ENCODE results near the gene CSNK2A3.
"Not testable (repeated sequence)": the region's sequence is repeated elsewhere in the genome, so short reads cannot be mapped to it uniquely, and the experiment has no call there.

The CSNK2A3 gene

DNA sequence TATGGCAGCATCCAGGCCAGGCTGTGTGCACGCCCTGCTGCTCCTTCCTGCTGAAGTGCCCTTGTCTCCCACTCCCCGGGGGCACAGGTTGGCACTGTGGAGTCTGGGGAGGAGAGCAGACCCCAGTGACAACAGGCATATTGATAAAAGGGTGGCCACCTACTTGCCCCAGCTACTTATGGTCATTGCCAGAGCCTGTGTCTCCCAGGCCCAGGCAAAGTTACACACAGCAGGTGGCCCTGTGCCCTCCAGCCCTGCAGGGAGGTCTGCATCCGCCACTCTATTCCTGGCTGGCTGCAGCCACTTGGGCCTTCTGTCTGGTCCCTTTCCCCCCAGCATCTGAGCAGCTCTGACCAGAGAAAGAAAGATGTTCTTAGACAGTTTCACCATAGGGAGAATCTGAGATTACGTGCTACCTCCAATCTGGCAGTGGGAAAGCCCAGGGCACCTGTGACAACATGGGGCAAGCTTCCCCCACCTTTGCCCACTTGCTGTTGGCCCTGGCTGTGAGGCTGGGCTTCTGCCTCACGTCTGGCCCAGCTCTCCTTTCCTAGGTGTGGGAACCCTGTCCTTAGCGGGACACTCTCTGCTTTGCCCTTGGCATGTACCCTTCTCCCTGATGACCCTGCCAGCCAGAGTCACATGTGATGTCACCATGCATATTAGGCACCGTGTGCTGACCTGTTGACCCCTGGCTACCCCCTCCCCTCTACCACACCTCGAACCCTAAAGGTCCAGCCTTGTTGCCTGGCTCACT is 25.3 kb upstream of the CSNK2A3 start:
- no peak for DNase-seq

DNA sequence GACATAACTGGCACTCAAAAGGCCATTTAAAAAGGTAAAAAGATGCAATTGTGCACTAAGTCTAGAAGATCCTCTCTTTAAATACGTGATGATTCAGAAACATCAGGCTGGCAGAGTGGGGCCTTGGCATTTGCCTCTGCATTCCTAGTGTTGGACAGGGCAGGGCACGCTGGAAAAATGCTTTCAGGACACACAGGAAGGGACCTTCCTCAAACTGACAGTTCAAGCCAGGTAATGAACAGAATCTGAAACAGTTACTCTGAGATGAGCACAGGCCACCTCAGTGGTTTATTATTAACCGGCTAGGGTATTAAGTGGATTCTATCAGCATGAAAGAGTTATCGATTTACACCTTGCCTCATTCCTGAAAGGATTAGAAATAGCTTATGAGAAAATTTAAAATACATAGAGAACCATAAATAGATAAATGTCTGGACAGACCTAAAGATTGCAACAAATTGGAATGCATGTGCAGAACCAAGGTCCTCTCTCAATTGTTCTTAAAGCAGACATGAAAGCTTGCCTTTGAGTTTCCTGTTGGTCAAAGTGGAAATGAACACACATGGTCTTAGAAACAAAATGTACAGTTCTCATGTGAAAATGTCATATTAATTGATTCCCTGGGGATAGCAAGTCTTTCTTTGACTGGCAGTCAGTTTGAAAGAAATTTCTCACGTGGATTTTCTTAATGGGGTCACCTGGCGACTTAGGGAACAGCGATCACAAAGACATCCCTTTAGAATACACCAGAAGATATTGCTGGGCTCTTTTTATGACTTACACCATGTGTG is 21.5 kb upstream of the CSNK2A3 start:
- no peak for DNase-seq

DNA sequence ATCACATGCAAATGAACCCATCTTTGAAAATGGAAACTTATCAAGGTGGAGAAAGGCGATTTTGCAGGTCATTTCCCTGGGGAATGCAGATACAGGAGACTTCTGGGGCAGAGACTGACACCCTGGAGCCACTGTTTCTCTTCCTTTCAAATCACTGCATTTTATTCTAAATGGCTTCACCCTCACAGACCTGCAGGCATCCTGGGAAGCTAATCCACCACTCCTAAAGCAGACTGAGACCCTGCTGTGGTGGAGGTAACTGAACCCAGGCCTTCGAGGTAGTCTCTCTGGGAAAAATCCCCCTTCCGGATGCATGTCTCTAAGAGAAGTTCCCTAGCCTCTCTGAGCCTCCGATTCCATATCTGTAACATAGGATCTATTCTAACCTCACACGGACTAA is 20.9 kb upstream of the CSNK2A3 start:
- no peak for DNase-seq

DNA sequence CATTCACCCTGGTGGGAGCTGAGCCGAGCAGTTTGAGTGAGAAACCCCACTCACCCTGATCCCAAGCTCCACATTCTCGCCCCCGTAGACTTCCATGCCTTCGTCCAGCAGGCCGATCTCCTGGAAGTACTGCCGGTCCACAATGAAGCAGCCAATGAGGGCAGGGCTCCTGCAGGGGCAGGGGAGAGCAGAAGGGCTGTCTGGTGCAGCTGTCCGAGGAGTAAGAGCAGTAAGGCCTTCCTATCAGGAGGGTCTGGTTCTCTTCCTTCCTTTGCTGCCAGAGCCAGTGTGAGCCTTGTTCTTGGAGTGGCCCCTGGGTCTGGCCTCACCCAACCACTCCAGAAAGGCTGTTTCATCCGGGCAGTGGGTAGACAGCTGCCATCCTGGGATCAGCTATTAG is 19.4 kb upstream of the CSNK2A3 start:
- no peak for DNase-seq

DNA sequence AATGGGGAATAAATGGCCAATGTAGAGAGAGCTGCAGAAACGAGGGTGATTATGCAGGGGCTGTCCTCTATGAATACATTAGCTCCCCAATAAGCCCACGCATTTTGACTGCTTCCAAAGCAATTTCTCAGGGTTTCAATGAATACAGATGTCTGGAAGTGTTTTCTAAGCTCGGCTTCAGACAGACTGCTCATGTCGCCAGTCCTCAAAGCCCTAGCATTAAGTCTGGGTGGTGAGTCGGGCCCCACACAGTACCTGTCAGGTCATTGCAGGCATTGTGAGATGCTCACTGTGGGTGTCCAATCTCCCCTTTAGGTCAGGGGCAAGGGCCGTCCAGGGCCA is 17.9 kb upstream of the CSNK2A3 start:
- no peak for DNase-seq

DNA sequence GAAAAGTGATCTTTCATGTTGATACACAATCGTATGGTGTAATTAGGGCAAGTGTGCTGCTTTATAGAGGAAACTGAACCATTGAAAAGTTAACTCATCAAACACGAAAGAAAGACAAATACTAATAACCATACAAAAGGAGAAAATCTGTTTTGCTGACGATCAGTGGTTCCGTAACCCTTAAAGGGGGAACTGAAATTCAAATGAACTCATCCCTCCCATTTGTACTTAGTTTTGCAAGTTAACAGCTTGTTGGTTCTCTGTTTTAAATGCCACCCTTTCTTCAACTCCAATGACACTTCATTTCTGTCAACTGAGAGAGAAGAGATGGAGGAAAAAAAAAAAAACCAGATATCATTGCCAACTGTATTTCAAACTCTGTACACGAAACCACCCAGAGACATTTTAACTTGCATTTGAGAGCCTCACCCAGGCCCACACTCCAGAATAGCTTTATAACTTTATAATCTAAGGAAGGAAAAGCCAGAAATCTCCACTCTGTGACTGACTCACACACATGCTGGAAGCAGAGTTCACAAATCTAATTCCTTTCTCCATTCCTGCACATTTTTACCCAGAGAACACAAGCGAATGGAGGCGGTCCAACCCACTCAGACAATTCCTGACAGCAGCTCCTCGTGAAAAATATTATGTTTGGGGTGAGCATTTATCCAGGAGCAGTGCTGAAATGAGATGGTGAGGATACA is 17.4 kb upstream of the CSNK2A3 start:
- DNase-seq: no peak

DNA sequence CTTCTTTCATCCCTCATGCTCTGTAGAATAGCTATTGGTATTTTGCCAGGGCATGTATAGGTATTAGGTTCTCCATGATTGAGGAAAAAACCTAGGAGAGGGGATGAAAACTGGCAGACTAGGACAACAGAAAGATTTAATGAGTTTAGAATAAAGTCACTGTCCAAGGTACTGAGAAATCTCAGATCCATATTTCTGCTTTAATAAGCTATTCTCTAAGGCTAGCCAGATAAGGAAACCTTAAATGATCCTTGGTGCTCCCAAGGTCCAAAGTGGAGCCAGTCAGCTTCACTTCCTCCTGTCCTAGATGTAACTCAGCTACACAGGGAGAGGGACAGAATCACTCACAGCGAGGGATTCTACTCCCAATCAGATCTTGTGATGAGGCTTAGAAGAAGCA is 13.7 kb upstream of the CSNK2A3 start:
- no peak for DNase-seq

DNA sequence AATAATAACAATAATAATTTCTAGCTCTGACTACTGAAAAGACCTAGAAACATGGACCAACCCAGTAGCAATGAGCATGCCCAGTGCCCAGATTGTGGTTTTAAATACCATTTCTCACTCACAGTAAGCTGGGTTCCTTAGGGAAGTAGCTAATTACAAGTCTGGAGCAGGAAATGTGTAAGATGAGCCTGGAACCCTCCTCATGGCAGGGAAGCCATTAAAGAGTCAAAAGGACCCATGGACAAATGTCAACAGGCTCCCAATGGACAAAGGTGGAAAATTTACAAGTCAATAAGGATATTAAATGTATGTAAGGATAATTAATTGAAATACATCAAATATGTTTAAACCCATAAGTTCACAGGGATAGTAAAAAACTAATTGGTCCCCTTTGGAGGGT is 10.6 kb upstream of the CSNK2A3 start:
- DNase-seq: no peak

DNA sequence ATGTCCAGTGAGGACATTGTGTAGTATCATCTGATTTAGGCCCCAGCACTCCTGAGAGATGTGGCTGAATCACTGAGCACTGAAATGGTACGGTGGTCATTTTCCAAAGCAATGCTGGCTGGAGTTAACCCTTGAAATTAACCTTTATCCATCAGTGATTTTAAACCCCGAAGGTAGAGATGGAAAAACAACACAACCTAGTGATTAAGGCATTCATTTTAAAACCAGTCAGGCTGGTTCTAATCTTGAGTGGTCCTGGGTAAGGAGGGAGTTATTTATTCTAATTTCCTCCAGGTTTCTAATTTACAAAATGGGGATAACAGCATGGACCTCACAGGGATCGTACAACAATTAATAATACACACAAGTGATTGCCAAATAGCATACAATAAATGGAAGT is 6.6 kb upstream of the CSNK2A3 start:
- DNase-seq: no peak

DNA sequence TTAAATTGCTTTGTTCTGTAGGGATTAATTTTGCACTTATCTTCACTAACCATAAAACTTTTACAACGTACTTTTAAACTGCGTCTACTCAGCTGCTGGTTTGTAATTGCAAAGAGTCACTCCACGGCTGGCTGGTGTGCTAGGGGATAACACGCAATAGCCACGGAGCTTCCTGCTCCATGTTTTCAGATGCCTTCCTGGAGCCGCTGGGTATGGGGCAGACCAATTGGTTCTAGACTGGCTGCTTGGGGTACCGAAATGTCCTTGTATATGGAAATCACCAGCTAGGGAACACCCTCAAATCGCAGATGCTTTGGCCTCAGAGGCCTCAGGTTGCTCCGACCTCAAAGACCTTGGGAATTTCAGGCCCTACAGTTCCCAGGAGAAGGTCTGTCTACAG is 3.8 kb upstream of the CSNK2A3 start:
- DNase-seq: no peak

DNA sequence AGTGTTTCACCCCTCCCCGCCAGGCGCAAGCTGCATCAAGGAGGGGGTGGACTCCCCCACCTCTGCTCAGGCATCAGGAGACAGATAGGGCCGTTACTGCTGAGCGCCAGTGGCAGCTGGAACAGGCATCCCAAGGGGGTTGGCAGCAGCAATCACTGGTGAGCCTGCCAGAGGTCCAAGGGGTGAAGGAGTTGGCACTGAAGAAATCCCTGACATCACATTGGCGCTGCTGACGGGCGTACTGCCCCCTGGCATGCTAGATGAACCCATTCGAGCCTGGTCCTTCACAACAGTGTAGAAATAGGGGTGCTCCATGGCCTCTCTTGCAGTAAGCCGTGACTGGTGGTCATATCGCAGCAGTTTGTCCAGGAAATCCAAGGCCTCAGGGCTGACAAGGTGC is 1.2 kb downstream of the CSNK2A3 start:
- not testable (repeated sequence) for DNase-seq

DNA sequence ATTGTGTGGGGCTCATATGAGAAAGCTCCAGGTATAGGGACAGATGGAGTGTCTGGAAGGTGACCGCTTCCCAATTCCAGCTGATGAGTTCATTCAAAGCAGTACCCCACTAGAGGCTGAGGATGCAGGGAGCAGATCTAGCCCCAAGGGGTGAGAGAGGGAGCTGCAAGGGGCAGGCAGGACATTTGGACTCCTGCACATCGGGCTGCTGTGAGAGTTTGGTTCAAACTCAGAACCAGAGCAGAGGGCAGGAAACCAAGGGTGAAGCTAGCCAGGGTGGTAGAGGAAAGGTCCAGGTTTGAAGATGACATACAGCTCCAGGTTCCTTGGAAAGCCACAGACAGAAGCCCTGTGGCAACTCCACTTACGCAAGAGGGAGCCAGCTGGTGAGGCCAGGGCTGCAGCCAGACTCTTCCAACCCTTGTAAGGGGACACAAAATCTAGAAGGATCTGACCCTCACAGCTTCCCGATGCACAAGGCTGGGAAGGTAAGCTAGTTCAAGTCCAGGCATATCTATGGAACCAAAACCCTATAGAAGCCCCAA is 1.9 kb downstream of the CSNK2A3 start:
- DNase-seq: no peak

DNA sequence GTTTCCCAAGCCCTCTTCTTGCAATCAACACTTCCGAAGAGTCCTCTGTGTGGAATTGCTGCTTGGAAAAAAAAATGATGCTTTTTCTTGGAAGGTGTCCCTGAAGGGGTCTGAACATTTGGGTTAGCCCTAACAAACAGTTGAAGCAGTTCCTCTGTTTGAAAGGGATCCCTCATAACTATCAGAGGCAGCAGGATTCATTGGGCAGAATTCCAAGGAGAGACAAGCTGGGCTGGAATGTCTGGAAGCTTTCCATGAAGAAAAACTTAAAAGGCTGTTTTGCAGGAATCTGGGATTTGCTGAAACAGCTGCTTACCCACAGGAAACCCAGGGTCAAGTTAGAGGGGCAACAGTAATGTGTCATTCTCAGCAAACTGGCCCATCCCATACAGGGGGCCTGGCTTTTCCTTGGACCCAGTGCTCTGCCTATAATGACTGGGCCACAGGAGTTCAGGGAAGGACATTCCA is 3.1 kb downstream of the CSNK2A3 start:
- no peak for DNase-seq

DNA sequence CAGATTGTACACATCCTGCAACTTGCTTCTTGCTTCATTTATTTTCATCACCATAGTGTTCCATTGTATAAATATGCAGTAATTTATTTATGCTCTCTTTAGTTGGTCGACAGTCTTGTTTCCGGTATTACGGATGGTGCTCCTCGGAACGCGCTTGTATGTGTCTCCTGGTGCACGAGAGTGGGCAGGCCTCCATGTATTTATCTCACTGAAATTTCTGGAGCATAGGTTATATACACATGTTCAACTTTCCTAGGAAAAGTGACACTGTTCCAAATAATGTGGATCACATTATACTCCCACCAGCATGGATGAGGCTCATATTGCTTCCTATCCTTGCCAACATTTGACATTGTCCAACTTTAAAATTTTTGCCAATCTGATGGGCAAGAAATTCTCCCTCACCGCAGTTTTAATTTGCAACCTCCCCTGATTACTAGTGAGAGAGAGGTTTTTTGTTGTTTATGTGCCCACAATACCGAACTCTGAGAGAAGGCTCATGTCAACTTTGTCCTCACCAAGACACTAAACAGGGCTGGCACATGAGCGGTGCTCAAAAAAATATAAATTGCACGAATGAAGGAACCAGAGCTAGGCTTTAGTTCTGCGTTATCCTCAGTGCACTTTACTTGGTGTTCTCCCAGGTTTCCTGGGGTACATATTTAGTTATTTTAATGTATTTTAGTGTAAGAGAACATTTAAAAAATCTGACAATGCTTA is 3.8 kb downstream of the CSNK2A3 start:
- no peak for DNase-seq

DNA sequence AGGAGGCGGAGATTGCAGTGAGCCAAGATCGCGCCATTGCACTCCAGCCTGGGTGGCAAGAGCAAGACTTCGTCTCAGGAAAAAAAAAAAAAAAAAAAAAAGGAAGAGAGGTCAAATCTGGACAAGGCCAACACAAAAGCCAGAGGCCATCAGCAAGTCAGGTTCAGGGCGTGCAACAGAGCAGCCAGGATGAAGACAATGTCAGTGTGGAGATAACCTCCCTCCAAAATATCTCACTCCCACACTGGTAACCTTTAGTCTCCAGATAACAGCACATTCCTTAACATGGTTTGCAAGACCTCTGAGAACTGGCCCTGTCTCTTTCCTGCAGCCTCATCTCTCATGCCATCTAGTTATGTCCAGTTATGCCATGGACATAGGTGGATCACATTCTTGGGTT is 4.7 kb downstream of the CSNK2A3 start:
- no peak for DNase-seq

DNA sequence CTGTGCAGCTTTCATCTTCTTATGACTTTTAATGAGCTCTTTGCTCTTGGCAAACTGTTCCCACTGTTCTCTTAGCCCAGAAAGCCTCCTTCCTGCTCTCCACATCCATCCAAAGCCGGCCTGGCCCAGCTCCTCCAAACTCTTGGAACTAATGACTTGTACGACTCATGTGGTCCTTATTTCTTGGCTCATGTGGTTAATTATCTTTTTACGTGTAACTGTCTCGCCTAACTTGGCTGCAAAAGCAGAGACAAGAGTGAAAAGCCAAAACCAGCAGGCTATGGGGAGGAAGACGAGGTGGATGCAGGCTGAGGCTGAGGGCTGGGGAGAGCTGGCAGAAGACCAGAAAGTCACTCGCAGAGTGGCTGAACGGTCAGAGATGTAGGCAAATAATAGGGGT is 5.5 kb downstream of the CSNK2A3 start:
- no peak for DNase-seq

DNA sequence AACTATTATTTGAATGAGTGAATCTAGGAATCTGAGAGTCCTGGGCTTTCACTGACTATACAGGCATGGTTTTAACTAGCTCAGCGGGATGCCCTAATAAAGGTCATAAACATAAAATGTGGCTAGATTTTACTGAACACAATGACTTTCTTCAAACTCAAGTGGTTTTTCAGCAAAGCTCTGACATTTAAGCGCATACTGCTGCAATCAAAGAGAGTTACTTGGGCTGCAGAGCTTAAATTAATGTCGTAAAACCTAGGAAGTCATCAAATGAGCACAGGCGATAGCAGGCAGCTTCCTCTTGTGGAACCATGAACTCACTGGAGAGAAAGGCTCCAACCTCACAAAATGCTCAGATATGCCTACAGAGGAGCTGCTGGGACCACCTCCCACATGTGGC is 6.7 kb downstream of the CSNK2A3 start:
- DNase-seq: no peak

DNA sequence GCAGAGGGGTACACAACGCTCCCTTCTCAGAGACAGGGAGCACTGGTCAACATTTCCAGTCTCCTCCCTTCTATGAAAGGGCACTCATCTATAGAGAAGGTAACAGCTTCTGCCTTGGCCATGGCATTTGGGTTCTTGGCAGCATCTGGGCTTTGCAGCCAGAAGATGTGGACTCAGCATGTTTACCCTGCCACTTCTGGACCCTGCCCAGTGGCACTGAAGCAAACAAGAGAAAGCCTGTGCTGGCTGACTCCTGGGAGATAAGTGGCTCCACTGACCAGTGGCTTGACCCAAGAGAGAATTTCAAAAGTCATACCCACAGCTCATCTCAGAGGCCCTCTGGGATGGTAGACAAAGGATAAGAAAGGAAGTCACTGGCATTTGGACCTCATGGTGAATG is 8.0 kb downstream of the CSNK2A3 start:
- DNase-seq: no peak

DNA sequence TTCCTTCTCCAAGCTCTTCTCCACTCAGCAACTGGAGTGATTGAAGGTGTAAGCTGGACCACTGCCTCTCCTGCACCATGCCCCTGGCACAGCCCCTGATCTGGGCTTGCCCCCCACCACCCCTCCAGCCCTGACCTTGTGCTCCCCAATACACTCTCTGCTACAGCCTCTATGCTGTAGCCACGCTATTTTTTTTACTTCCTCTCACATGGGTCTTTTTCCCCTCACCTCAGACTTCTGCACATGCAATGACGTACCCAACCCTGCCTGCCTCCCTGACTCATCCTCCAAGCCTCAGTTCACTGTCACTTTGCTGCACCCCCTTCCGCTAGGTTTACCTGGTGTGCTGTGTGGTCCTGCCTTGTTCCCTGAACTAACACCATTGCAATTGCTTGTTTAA is 9.0 kb downstream of the CSNK2A3 start:
- DNase-seq: no peak

DNA sequence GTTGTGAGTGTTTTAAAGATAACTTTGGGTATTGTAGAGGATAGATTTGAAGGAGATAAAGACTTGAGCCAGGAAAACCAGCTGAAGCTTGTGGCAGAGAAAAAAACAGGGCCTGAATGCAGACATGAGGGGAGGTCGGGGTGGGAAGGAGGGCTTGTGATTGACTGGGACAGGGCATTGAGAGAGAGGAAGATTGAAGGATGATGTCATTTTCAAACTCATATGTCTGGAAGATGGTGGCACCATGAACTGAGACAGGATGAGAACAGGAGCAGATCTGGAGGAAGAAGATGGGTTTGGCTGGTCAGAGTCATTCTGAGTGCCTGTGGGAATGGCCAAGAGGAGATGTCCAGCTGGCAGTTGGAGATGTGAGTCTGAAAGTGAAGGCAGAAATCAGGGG is 14.7 kb downstream of the CSNK2A3 start:
- no peak for DNase-seq

DNA sequence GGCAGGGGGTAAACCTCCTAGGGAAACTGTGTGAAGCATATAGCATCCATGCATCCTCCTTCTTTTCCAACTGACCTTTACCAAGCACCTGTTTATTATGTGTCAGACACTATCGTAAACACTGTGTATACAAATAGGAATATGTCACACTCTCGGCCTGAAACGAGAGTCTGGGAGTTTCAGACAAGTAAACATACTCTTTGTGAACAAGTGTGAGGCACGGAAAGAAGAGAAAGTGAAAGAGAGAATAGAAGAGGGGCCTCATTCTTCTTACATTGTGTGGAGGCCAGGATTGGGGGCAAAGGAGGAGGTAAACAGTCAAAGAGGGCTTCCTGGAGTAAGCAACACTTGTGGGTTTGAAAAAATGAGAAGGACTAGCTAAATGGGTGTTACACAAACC is 16.4 kb downstream of the CSNK2A3 start:
- DNase-seq: no peak

DNA sequence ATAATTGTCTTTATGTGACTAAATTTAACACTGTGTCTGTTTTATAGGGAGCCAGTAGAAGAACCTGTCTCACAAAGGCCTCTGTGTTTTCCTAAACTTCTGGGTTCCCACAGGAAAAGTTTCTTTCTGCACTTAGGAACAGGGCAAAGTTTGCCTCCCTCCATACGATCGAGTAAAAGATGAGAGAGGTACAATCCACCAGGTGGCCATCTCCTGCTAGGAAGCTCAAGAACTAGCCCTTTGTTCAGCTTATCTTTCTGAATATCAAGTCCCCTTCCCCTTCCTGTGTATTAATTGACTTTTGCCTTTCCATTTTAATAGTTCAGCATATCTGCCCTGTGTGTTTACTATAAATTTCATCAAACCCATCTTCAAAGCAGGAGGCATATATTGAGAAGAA is 18.0 kb downstream of the CSNK2A3 start:
- no peak for DNase-seq

DNA sequence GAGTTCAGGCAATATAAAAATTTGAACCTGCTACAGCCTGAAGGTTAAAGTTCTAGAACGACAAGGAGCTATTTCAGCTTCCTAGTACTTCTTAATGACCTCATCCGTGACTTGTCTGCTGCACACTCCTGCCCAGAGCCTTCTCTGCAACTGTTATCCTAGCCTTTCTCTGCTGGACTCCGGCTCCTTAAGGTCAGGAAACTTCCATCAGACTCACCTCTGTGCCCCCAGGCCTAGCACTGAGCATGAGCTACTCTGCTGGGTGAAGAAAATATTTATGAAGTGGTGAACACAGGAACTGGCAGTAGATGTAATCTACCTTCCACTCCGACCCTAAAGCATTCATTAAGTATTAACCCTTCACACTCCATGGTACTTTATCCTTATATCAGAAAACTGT is 18.4 kb downstream of the CSNK2A3 start:
- DNase-seq: no peak

Measured in SW 1271 (cell line).